ENCODE results near the gene CASR.

CASR gene

DNA sequence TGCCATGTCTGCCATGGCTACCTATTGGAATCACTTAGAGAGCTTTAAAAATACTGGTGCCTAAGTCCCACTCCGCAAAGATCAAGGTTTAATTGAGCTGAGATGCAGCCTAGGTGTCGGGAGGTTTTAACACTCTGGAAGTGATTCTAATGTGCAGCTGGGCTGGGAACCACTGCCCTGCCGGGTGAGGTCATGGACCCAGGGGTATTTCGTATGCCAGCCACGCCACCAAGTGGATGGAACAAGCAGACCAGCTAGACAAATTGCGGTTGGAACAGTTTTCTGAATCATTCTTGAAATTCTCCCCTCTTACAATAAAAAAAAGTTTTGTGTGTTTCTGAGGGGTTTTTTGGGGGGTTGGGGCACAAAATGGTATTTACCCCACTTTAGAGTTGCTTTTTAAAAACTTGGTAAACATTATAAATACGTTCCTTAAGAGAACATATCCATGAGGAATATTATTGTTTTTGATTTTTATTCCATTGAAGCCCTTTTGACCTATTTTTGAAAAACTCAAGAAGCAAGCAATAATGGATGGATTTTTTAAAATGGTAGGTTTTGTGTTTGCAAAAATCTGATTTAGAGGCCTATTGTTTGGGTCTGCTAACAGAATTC lies 75.4 kb downstream of the CASR start:
- no peak for DNase-seq (ENCODE audit: low read depth in 2 of 2)

DNA sequence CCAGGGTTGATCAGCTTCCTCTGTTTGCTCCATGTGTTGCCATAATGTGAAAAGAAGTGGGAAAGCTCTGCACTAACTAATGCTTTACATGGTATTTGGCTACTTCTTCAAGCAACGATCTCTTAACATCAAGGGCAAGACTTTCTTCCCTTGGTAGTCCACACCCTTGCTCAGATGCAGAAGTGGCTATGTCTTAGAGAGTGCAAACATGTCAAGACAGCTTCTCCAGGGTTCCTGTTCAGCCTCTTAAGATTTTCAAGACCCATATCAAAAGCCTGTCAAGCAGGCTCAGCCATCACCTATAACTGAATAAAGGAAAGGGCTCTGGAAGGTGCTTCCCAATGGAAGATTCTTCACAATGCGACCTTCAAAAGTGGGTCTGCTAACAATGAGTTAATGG lies 76.7 kb downstream of the CASR start:
- no peak for DNase-seq (ENCODE audit: low read depth in 2 of 2)

DNA sequence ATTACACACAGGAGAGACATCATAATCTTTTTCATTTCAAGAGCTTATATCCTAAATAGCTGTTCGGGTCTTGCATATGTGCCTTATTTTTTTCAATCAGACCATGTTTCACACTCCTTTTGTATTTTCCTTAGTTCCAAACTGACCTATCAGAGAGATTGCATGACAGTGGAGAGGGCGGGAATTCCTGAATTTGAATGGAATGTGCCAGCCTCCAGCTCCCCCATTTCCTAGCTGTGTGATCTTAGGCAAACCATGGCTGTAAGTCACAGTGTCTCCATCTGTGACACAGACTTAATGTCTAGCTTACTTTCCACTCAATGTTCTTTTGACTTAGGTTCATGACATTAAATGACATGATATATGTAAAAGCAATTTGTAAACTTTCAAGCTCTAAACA lies 79.6 kb downstream of the CASR start:
- DNase-seq (ENCODE audit: low read depth in 2 of 2): no peak

DNA sequence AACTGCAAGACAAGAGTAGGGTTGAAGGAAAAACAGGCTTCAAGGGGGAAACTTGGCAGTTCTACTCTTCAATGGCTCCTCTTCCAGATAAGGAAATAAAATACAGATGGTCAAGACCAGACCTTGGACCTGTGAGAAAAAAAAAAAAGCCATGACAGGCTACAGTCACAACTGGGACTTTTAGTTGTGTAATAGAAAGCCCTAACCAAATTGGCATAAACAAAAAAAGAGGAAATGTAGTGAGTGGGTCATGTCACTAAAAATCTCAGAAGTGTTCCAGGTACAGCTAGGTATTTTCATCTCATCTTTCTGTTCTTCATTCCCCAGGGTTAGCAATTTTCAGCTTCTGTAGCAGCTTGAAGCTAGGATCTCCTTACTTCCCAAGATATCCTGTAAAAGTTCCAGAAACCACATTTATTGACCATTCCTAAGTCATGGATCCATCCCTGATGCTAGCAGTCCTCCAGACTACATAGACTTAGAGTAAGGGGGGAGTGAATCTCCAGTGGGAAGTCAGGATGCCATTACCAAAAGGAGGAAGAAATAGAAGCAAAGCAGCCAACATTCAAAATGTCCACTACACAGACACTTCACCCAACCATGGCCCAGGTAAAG lies 80.6 kb downstream of the CASR start:
- DNase-seq (ENCODE audit: low read depth in 2 of 2): no peak

DNA sequence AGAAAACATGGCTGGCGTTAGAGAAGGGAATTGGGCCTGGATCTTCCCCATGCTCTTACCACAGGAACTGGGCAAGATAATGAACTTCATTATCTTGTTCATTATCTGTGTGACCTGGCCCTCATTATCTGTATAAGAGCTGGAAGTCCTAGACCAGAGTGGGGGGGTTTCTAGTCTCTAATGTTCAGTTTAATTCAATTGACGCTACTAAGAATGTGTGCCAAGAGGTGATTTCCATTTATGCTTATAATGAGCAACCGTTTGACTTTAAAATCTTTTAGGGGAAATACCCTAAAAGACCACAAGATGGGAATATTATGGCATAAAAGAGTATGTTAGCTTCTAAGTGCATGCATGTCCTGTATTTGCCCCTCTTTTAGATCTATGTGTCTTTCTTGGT lies 82.5 kb downstream of the CASR start:
- DNase-seq (ENCODE audit: low read depth in 2 of 2): no peak

DNA sequence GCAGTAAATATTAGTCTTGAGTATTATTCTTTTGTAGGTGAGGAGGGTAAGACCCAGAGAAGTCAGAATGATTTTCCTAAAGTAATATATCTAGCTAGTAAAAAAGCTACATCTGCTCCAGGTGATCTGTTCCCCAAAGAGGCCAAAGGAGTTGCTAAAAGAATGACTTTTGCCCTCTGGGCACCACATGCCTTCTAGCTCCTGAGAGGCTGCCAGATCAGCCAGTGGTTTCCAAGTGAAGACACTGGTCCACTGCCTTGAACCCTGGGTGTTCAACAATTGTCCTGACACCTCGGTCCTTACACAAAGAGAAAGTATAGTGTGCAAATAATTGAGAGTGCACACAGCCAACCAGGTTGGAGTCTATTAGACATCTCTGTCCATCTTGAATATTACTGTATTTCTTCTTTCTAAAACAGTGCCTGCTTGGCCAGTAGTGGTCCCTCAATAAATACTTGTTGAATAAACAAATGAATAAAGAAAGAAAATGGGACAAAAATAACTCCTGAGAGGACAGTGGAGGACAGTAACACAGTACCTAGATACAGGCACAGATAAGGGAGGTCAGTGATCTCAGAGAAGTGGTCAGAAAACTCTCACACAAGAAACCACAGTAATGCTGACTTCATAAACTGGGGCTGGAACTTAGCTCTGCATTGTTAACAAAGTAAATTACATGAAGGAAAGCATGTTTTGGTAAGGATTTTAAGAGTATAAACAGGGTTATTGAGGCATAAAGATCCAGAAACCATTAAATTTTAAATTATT lies 85.0 kb downstream of the CASR start:
- no peak for DNase-seq (ENCODE audit: low read depth in 2 of 2)

DNA sequence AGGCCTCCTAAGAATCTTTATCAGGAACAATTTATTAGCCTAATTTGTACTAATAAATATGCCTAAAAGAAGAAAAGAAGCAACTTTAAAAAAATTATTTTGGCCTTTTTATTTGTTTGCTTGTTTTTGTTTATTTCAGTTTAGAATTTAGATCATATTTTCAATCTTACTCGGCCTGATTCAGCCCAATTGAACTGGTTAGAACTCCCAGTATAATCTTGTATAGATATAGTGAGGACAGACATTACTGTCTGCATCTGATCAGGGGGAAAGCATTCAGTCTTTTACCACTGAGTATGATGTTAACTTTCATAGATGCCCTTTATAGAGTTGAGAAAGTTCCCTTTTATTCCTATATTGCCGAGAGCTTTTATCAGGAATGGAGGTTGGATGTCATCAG lies 85.6 kb downstream of the CASR start:
- DNase-seq (ENCODE audit: low read depth in 2 of 2): no peak

DNA sequence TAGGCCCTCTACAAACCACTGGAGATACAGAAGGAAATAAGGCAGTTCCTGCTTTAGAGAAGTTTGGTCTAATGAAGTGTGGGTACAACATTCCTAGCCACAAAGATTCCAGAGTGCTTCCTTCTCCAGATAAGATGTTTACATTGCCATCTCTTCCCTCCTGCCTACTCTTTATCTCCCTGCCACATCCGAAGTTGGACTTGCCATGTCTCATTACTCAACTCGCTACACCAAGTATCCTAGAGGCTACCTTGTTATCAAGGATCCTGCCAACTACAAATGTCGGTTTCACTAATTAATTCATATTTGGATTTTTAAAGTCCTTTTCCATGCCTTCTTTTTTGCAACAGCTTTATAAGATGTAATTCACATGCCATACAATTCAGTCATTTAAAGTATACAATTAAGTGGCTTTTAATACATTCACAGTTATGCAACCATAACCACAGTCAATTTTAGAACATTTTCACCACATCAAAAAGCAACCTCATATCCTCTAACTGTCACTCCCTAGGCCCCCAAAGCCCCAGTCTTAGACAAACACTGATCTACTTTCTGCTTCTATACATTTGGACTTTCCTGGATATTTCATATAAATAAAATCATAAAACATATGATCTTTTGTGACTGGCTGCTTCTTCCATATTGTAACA lies 87.9 kb downstream of the CASR start:
- no peak for DNase-seq (ENCODE audit: low read depth in 2 of 2)

DNA sequence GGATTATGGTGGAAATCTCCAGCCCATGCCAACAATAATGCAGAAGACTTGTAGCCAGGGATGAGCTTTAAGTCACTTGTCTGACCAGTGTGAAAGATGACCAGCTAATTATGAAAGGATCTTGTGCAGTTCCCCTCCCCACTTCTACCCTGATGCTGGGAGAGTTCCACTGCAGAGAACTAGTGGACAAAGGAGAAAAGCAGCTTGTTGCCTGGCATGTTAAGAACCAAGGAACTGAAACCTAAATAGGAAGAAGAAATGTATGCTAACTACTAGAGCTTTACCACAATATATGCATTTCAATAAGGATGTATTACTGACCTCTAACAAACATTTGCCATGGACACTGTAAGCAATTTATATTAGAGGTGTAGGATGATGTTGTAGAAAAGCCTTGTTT lies 89.4 kb downstream of the CASR start:
- no peak for DNase-seq (ENCODE audit: low read depth in 2 of 2)

DNA sequence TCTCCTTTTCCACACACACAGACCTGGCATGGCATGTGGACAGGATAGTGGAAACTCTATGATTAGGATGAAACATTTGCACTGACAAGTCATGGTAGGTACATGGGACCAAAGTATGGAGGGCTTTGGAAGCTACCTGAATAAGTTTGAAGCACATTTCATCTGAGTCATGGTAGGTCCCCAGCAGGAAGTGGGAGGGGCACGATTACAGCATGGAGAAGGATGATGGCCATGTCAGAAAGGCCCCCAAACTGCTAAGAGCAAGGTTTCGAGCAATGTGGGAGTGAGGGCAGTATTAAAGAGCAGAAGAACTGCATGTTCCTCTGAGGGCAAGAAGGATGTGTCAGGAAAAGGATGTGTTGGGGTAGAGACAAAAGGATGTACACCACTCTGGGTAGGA lies 90.0 kb downstream of the CASR start:
- no peak for DNase-seq (ENCODE audit: low read depth in 2 of 2)

DNA sequence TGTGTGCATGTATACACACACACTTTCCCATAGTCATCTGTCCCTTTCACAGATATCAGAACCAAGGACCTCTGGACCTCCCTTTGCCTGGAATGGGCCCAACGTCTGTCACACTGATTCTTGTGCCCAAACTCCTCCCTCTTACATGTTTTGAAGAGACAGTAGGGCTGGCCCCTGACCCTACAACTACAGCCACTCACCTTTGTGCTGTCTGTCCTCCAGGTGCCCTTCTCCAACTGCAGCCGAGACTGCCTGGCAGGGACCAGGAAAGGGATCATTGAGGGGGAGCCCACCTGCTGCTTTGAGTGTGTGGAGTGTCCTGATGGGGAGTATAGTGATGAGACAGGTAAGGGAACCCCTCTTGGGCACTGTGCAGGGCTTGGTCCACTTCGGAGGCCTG lies 98.4 kb downstream of the CASR start:
- DNase-seq (ENCODE audit: low read depth in 2 of 2): no peak

DNA sequence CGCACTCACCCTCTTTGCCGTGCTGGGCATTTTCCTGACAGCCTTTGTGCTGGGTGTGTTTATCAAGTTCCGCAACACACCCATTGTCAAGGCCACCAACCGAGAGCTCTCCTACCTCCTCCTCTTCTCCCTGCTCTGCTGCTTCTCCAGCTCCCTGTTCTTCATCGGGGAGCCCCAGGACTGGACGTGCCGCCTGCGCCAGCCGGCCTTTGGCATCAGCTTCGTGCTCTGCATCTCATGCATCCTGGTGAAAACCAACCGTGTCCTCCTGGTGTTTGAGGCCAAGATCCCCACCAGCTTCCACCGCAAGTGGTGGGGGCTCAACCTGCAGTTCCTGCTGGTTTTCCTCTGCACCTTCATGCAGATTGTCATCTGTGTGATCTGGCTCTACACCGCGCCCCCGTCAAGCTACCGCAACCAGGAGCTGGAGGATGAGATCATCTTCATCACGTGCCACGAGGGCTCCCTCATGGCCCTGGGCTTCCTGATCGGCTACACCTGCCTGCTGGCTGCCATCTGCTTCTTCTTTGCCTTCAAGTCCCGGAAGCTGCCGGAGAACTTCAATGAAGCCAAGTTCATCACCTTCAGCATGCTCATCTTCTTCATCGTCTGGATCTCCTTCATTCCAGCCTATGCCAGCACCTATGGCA lies 100.5 kb downstream of the CASR start:
- DNase-seq (ENCODE audit: low read depth in 2 of 2): no peak

DNA sequence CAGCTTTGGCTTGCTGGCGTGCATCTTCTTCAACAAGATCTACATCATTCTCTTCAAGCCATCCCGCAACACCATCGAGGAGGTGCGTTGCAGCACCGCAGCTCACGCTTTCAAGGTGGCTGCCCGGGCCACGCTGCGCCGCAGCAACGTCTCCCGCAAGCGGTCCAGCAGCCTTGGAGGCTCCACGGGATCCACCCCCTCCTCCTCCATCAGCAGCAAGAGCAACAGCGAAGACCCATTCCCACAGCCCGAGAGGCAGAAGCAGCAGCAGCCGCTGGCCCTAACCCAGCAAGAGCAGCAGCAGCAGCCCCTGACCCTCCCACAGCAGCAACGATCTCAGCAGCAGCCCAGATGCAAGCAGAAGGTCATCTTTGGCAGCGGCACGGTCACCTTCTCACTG lies 101.0 kb downstream of the CASR start:
- no peak for DNase-seq (ENCODE audit: low read depth in 2 of 2)

DNA sequence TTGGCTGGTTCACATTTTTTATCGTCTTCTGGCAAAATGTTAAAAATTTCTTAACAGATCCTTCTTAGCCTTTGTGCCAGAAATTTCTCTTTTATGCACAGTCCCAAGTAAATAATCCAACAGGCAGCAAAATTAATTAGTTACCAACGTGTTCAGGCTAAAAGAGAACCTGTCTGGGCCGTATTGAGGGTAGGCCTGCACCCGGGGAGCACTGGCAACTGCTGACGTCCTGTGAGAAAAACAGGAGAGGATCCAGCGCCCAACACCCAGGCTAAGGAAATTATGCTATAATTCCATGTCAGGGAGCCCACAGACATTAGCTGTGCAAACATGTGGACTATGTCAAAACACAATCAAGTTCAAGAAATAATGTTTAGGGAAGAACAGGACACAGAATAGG lies 110.9 kb downstream of the CASR start:
- no peak for DNase-seq (ENCODE audit: low read depth in 2 of 2)

DNA sequence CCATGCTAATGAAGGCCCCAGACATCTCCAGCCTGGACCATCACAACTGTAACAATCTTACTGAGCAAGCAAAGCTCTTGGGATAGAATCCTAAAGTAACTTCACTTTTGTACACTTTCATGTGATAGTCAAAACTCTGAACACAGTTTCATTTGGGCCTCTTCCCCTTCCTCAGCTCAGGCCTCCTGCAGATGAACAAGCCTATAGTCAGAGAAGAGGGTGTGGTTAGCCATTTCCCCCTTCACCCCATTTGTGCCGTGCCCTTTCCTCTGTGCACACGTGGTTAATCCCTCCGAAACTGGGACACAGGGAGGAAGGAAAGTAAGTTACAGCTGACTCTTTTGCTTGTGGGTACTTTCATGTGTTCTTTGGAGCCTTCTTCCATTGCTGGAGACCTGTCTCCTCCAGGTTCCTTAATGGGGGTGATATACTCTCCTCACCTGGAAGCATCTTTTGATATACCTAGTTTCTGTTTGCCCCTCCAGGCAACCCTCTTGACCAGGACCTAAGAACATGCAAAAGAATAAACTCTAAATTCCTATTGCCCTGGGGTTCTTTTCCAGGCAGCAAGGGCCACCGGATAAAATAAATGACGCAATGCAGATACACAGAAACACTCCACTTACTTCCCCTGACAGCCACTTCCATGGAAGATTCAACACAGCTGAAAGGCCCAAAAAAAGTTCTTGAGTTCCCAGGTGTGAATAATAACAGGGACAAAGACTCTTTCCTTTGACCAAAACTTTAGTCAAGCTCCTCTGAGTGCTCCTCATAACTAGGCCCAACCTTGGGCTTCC lies 112.0 kb downstream of the CASR start:
- DNase-seq (ENCODE audit: low read depth in 2 of 2): no peak

DNA sequence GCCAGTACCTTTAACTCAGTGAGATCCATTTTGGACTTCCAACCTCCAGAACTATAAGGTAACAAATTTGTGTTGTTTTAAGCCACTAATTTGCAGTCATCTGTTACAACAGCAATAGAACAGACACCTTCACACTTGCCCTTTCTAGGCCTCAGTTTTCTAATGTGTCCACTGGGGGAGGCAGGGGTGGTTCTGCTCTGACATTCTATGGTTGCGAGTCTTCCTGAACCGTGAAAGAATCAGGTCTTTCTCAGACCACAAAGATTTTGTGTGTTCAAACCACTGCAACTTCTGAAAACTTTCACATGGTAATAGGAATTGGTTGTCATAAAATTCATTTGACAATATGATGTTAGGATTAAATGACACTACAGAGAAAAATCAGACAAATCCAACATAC lies 114.8 kb downstream of the CASR start:
- DNase-seq (ENCODE audit: low read depth in 2 of 2): no peak

DNA sequence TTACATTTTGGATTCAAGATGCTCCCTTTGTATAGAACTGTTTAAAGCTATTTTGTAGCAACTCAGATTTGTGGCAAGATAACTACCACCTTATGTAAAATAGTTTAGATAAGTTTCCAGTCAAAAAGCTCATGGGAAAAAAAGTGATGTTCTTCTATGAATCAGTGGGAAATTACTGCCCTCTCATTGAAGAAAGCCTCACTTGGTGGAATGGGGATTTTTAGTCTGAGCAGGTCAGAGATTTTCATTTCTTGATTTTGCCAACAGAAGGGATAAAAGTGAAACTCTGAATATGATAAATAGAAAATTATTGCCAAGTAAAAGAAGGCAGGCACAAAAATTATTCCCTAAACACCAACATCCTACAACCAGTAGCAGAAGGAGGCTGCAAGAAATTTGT lies 115.7 kb downstream of the CASR start:
- DNase-seq (ENCODE audit: low read depth in 2 of 2): no peak

DNA sequence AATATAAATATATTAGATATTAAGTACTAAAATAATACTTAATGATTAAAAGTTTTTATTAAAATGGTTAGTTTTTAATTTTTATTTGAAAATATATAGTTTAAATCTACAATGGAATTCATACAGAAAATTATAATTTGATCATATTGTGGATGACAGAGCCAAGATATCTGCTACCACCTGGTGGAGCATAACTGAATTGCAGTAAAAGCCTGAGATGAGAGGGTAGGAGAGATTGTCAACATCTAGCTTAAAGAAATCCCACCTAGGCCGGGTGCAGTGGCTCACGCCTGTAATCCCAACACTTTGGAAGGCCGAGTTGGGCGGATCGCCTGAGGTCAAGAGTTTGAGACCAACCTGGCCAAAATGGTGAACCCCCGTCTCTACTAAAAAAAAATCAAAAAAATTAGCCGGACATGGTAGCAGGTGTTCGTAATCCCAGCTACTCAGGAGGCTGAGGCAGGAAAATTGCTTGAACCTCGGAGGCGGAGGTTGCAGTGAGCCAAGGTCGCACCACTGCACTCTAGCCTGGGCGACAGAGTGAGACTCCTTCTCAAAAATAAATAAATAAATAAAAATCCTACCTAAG lies 116.5 kb downstream of the CASR start:
- no peak for DNase-seq (ENCODE audit: low read depth in 2 of 2)

DNA sequence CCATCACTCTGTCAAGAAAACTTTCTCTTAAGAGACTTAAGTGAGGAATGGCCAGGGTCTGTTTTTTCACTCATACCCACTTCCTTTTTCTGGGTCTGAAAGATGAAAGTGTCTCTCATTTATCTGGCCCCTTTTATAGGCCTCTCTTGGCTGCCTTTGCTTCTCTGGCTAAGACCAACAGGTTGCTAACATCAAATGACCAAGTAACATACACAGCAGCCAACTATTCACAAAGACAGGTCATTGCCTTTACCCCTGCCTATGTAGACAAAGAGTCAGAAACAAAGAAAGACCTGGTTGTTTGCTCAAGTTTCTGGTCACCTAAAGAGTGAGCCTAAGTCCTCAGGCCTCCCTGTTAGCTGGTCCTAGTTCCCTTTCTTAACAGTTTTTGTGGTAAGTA lies 117.6 kb downstream of the CASR start:
- no peak for DNase-seq (ENCODE audit: low read depth in 2 of 2)

DNA sequence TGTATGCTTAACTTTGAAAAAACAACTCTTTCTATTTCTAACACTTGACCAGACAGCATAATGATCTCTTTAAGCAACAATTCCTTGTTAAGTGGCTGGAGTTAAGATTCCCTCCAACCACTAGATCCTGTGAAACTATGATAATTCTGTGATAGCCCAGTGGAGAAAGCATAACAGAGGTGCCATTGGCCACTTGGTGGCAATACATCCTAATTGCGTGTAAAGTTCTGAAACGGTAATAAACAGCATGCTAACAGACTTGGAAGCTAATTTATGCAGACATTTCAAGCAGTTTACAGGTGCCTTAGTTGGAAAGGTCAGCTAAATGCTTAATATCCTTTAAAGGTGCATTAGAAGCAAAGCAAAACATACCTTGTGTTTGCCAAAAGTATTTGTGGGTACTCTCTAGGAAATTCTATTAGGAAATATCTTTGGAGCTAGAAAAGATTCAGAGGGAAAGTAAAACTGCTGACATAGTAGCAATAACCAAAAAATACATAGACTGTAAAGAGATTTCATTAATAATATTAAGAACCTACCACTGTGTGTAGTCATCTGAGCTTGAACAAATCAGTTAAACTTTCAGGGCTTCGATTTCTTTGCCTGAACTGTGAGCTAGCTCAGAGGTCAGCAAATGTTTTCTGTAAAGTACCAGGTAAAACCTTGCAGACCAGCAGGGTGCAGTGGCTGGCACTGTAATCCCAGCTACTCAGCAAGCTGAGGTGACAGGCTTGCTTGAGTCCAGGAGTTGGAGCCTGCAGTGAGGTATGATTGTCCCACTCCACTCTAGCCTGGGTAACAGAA lies 122.6 kb downstream of the CASR start:
- no peak for DNase-seq (ENCODE audit: low read depth in 2 of 2)

Data from fibroblast of skin of left biceps (primary cell).